D341Med (cell line): Measurements from ENCODE around the gene TUB.

Source experiments
- DNase-seq: peaks from one replicate; pipeline ENCODE4 v3.0.0; 2012; ENCODE audit warnings: low spot score

Gene TUB

GRCh38 chr11:8047382-8047781, 33.6 kb upstream of the TUB start:
- no peak for DNase-seq

GRCh38 chr11:8049084-8049483, 31.9 kb upstream of the TUB start:
- no peak for DNase-seq

GRCh38 chr11:8055091-8055835, 25.7 kb upstream of the TUB start:
- no peak for DNase-seq

GRCh38 chr11:8055836-8056526, 25.0 kb upstream of the TUB start:
- DNase-seq: no peak

GRCh38 chr11:8056810-8057463, 24.1 kb upstream of the TUB start:
- DNase-seq: no peak

- no peak for DNase-seq
Observed at GRCh38 chr11:8058216-8058615, 22.8 kb upstream of the TUB start.

- DNase-seq: no peak
Observed at GRCh38 chr11:8059030-8059429, 22.0 kb upstream of the TUB start.

- DNase-seq: no peak
Observed at GRCh38 chr11:8059571-8060011, 21.4 kb upstream of the TUB start.

- no peak for DNase-seq
Observed at GRCh38 chr11:8060146-8060719, 20.8 kb upstream of the TUB start.

- DNase-seq: no peak
Observed at GRCh38 chr11:8060801-8061554, 20.0 kb upstream of the TUB start.

GRCh38 chr11:8061555-8062428, 19.2 kb upstream of the TUB start:
- no peak for DNase-seq

- no peak for DNase-seq
Observed at GRCh38 chr11:8062781-8063257, 18.2 kb upstream of the TUB start.

- no peak for DNase-seq
Observed at GRCh38 chr11:8063324-8063723, 17.7 kb upstream of the TUB start.

GRCh38 chr11:8065031-8065430, 16.0 kb upstream of the TUB start:
- DNase-seq: no peak

GRCh38 chr11:8066036-8066910, 14.7 kb upstream of the TUB start:
- DNase-seq: no peak

GRCh38 chr11:8066911-8067455, 14.0 kb upstream of the TUB start:
- no peak for DNase-seq

GRCh38 chr11:8067567-8067928, 13.5 kb upstream of the TUB start:
- DNase-seq: no peak

GRCh38 chr11:8067929-8068575, 13.0 kb upstream of the TUB start:
- DNase-seq: no peak

- no peak for DNase-seq
Observed at GRCh38 chr11:8068605-8069221, 12.3 kb upstream of the TUB start.
